OCI-LY1 (cell line): Measurements from ENCODE around the gene ANKS1A.

Source experiments
- H2AFZ ChIP-seq: fragments of 200-600 bp; sonication (generic), shearing (Covaris generic); 2 replicates; pipeline ENCODE4 v1.6.0; 2014; ENCODE audit warnings: antibody characterized with exemption, mild to moderate bottlenecking, low read length
- H3F3A ChIP-seq: fragments of 200-600 bp; sonication (generic), shearing (Covaris generic); 2 replicates; pipeline ENCODE4 v1.6.0; 2014; ENCODE audit warnings: mild to moderate bottlenecking, antibody characterized with exemption, low read length, moderate library complexity; ENCODE audit not compliant: insufficient read depth
- H3K27ac ChIP-seq: fragments of 200-600 bp; sonication (generic); 2 replicates; pipeline ENCODE4 v1.5.1; 2014; ENCODE audit warnings: low read length, mixed run types, mild to moderate bottlenecking, low read depth; ENCODE audit not compliant: poor library complexity, severe bottlenecking
- H3K27me3 ChIP-seq: fragments of 200-600 bp; sonication (generic); 2 replicates; pipeline ENCODE4 v1.6.0; 2014; ENCODE audit warnings: antibody characterized with exemption, mild to moderate bottlenecking, low read length, moderate library complexity; ENCODE audit not compliant: insufficient read depth
- H3K36me3 ChIP-seq: fragments of 200-600 bp; sonication (generic); 2 replicates; pipeline ENCODE4 v1.6.1; 2014; ENCODE audit warnings: mild to moderate bottlenecking, antibody characterized with exemption, low read length, moderate library complexity, mixed read lengths; ENCODE audit not compliant: insufficient read depth
- H3K4me1 ChIP-seq: fragments of 200-600 bp; sonication (generic); 2 replicates; pipeline ENCODE4 v1.5.1; 2014; ENCODE audit warnings: mild to moderate bottlenecking, low read length, moderate library complexity; ENCODE audit not compliant: insufficient read depth, severe bottlenecking
- H3K4me2 ChIP-seq: fragments of 200-600 bp; sonication (generic), shearing (Covaris generic); 2 replicates; pipeline ENCODE4 v1.6.1; 2014; ENCODE audit warnings: low read length
- H3K4me3 ChIP-seq: fragments of 200-600 bp; sonication (generic); 2 replicates; pipeline ENCODE4 v1.5.1; 2014; ENCODE audit warnings: low read length, low read depth, mild to moderate bottlenecking, mixed read lengths; ENCODE audit not compliant: poor library complexity, severe bottlenecking
- H3K79me2 ChIP-seq: fragments of 200-600 bp; shearing (Covaris generic); 2 replicates; pipeline ENCODE4 v1.6.1; 2016; ENCODE audit warnings: mixed run types, low read length, mixed read lengths; ENCODE audit not compliant: insufficient read depth
- H3K9ac ChIP-seq: fragments of 200-600 bp; sonication (generic), shearing (Covaris generic); 2 replicates; pipeline ENCODE4 v1.6.1; 2014; ENCODE audit warnings: mild to moderate bottlenecking, low read length, mixed read lengths
- H3K9me2 ChIP-seq: fragments of 200-600 bp; sonication (generic), shearing (Covaris generic); 2 replicates; pipeline ENCODE4 v1.6.1; 2014; ENCODE audit warnings: low read depth, mild to moderate bottlenecking, low read length, mixed read lengths
- H3K9me3 ChIP-seq: fragments of 200-600 bp; shearing (Covaris generic); 2 replicates; pipeline ENCODE4 v1.6.1; 2014; ENCODE audit warnings: low read length, mixed read lengths
- H4K20me1 ChIP-seq: fragments of 200-600 bp; sonication (generic), shearing (Covaris generic); 2 replicates; pipeline ENCODE4 v1.6.0; 2016; ENCODE audit warnings: mild to moderate bottlenecking, low read length; ENCODE audit not compliant: insufficient read depth
- EZH2 ChIP-seq: fragments of 200-600 bp; sonication (generic), shearing (Covaris generic); IDR thresholded peaks from 2 replicates; pipeline ENCODE4 v1.8.0; 2017; ENCODE audit warnings: borderline replicate concordance, mixed run types, mild to moderate bottlenecking, antibody characterized with exemption, low read length, moderate library complexity, mixed read lengths
- TF ChIP-seq, protein P1 (sequence below): fragments of 200-600 bp; sonication (generic), shearing (Covaris generic); IDR thresholded peaks from 2 replicates; pipeline ENCODE4 v1.5.1; 2017; ENCODE audit warnings: mild to moderate bottlenecking, antibody characterized with exemption, low read length, moderate library complexity, mixed read lengths

Gene ANKS1A

DNA sequence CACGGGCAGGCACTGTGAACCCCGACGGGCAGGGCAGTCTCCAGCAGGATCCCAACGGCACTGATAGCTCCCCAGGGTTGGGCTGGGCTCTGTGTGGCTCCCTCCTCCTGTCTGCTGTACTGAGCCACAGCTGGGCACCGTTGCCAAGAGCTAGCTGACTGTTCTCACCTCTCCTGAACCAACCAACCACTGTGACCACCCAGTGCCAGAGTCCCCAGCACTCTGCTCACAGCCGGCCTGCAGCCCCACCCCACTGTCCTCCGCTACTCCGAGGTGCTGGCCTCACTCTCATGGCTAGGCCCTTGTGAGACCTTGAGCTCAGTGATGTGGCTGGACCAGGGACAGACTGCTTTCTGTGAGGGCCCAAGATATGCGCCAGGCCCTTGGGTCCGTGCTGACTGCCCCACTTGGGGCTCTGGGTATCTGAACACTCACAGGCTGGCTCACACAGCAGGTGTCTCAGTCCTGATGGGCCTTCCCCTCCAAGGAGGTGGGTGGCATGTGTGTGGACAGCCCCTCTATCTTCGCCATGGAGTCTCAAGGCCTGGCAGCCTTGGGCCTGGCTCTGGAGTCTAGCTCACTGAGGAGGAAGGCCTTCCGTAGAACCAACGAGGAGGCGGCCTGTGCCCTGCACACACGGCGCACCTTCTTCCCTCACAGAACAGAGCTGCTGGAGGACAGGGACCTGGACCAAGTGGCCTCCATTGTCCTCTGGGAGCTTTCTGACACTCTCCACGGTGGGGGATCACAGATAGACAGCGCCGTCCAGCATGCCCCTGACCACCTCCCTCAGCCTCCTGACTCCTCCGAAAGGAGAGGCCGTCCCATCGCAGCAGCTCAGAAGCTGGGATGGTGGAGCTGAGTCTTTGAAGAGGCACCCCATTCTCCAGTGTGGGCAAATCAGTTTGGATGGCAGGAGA, 198.6 kb downstream of the ANKS1A start:
- no peak overlapping the region for H2AFZ ChIP-seq
- H3K9ac ChIP-seq: no peak overlapping the region
- no peaks in the 10 kb centered on the region for H3F3A ChIP-seq
- H3K27me3 ChIP-seq: no peaks in the 10 kb centered on the region
- H3K79me2 ChIP-seq: no peaks in the 10 kb centered on the region
- TF ChIP-seq EZH2: no peak
- TF ChIP-seq, protein P1, sequence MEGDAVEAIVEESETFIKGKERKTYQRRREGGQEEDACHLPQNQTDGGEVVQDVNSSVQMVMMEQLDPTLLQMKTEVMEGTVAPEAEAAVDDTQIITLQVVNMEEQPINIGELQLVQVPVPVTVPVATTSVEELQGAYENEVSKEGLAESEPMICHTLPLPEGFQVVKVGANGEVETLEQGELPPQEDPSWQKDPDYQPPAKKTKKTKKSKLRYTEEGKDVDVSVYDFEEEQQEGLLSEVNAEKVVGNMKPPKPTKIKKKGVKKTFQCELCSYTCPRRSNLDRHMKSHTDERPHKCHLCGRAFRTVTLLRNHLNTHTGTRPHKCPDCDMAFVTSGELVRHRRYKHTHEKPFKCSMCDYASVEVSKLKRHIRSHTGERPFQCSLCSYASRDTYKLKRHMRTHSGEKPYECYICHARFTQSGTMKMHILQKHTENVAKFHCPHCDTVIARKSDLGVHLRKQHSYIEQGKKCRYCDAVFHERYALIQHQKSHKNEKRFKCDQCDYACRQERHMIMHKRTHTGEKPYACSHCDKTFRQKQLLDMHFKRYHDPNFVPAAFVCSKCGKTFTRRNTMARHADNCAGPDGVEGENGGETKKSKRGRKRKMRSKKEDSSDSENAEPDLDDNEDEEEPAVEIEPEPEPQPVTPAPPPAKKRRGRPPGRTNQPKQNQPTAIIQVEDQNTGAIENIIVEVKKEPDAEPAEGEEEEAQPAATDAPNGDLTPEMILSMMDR: no peak
- H3K4me3 ChIP-seq: no peak overlapping the region
- no peak overlapping the region for H3K27ac ChIP-seq
- H3K4me2 ChIP-seq: no peak overlapping the region
- H3K36me3 ChIP-seq: no peaks in the 10 kb centered on the region
- no peaks in the 10 kb centered on the region for H3K9me2 ChIP-seq
- H4K20me1 ChIP-seq: no peaks in the 10 kb centered on the region
- H3K4me1 ChIP-seq: no peaks in the 10 kb centered on the region
- H3K9me3 ChIP-seq: no peaks in the 10 kb centered on the region

DNA sequence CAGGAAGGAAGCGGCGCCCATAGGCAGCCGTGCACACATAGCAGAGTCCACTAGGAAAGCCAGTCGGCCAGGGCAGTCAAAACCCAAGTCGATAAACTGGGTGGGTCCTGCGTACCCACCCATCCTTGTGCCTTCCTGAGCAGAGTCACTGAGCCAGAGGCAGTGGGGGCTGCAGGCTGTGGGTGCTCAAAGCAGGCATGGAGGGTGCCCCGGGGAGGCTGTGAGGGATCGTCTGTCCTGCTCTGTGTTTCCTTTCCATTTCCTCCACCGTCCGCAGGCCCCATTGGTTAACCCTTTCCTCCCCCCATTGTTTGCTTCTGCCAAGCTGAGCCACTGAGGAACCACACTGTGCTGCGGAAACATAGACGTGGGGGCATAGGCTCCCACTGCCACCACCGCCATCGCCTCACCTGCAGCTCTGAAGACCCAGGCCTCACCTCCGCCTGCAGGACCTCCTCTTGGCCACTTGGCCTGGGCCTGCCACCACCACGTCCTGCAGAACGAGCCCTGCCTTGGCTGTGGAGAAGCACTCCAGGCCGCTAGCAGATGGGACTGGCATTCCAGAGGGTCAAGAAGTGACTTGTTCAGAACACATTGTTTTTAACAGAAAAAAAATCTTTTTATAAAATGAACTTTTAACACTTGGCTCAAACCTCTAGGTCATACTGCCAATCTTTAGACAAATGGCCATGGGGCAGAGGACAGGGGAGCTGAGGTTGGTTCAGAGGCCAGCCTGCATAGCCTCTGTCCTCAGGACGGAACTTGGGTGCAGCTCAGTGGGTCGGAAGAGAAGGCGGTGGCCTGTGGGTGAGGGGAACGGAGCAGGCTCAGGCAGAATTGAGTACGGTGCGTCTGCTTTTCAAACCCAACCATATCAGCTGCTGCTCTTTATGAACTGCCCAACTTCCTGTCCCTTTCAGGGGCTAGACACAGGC, 199.5 kb downstream of the ANKS1A start:
- no peaks in the 10 kb centered on the region for H3K36me3 ChIP-seq
- no peaks in the 10 kb centered on the region for H3K9me2 ChIP-seq
- H3K79me2 ChIP-seq: no peaks in the 10 kb centered on the region
- H3K4me3 ChIP-seq: no peak overlapping the region
- H3K4me2 ChIP-seq: no peak overlapping the region
- no peaks in the 10 kb centered on the region for H3K9me3 ChIP-seq
- H3F3A ChIP-seq: no peaks in the 10 kb centered on the region
- no peaks in the 10 kb centered on the region for H3K4me1 ChIP-seq
- H3K27ac ChIP-seq: no peak overlapping the region
- H3K9ac ChIP-seq: no peak overlapping the region
- H4K20me1 ChIP-seq: no peaks in the 10 kb centered on the region
- H3K27me3 ChIP-seq: no peaks in the 10 kb centered on the region
- no peak overlapping the region for H2AFZ ChIP-seq
- no peak for TF ChIP-seq EZH2
- TF ChIP-seq, protein P1: no peak

DNA sequence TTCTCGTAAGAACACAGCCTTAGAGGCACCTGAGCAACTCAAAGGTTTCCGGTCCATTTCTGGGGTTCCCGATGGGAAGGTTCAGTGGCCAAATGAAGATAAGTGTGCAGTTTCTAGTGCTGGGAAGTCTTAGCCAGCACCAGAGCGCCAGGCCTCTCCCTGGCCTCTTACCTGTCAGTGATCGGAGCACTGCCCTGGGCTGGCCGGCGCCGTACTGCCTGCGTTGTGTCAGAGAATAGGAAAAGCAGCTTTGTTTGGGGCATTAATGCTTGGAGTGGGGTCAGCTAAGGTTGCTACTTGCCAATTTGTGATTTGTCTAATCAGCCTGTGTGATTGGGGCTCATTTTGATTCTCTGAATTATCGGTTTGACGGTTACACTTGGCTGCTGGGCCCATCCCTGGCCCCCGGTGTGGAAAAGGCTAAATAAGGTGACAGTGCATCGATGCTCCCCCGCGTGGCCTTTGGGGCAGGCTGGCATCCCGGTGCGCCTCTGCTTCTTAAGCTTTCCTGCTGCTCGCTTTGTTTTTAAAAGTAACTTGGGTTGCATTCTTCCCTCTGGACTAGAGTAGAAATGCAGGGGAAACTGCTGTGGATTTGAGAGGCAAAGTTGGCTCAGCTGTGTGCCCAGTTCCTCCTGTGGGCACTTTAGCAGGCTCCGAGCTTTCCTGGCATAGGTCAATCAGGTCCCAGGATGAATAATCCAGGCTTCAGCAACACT, 200.3 kb downstream of the ANKS1A start:
- no peak for TF ChIP-seq EZH2
- TF ChIP-seq, protein P1: no peak
- H3K36me3 ChIP-seq: no peaks in the 10 kb centered on the region
- H4K20me1 ChIP-seq: no peaks in the 10 kb centered on the region
- H3K27ac ChIP-seq: no peak overlapping the region
- H3K9ac ChIP-seq: no peak overlapping the region
- H2AFZ ChIP-seq: no peak overlapping the region
- no peaks in the 10 kb centered on the region for H3F3A ChIP-seq
- no peak overlapping the region for H3K4me2 ChIP-seq
- H3K79me2 ChIP-seq: no peaks in the 10 kb centered on the region
- no peaks in the 10 kb centered on the region for H3K9me3 ChIP-seq
- H3K9me2 ChIP-seq: no peaks in the 10 kb centered on the region
- H3K4me3 ChIP-seq: no peak overlapping the region
- no peaks in the 10 kb centered on the region for H3K27me3 ChIP-seq
- H3K4me1 ChIP-seq: no peaks in the 10 kb centered on the region
